GM21825 (cell line): ENCODE measurements around the gene SLC9A7.

Experiments used
- ATAC-seq: cut with Tn5 transposase; IDR thresholded peaks from one replicate; pipeline ENCODE4 v1.9.1; 2021; ENCODE audit warnings: mild to moderate bottlenecking, moderate library complexity; ENCODE audit not compliant: unreplicated experiment

The SLC9A7 gene

GRCh38 chrX:46611658-46612362, 147.1 kb downstream of the SLC9A7 start:
- no peak for ATAC-seq

DNA sequence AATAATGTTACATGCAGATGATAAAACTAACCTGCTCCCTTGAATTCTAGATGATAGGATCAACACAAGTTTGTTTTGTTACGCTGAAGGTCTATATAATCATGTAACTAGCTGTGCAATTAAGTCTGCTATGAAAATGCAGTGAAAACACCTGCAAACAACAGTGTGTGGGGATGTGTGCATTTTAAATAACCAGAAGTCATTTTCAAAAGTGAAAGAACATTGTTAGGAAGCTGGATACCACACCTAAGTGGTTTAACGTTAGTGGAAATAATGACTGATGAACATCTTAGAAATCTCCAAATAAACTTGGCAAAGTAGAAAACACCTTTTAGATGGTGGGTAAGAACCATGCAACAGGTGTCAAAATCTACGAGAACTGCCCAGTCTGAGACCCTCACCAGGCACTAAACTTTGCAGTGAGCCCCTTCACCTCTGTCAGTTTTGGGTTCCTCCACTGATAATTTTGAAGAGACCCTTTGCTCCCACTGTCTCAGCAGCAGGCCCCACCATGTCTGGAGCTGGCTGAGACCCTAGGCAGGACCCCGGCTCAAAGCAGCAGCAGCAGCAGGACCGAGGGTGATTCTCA, 148.8 kb downstream of the SLC9A7 start:
- ATAC-seq = no peak

GRCh38 chrX:46607916-46608315, 151.0 kb downstream of the SLC9A7 start:
- ATAC-seq = no peak

DNA sequence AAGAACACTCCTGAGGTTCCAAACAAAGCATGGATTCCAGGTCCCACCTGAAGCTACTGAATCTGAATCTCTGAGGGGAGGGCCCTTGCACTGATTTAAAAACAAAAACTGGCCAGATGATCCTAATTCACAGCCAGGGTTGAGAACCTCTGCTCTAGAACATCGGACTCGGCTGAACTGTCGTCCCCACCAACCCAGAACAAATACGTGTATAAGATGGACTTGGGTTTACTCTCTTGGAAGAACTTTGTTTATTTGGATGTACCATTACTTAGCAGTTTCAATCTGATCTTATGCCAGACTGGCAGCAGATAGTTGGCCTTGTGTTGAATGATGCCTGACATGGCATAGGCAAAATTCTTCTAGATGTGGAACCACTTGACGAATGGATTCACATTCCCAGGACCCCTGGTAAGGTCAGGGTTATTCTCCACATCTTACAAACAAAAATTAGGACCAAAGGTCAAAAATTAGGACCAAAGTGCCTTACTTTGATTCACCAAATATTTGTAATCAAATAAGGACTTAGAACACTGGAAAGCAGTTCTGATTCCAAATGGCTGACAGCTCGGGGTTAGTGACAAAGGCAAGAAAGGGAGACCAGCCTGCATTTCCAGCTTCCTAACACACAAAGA, 156.3 kb downstream of the SLC9A7 start:
- no peak for ATAC-seq

DNA sequence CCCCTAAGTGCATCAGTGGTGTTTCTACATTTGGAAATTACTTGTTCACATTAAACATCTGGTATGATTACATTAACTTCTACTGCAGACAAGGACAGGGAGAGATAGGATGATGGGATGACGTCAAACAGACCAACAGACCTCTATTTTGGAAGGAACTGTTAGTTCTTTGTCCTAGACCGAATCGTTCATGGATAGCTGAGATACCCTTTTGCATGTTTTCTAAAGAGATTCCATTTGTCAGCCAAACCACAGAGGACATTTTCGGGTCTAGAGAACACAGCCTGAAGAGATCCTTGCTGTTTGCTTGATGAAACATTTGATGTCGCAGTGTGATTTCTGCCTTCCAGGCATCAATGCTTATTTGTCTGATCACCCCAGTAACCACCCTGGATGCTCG, 157.6 kb downstream of the SLC9A7 start:
- no peak for ATAC-seq

- ATAC-seq = no peak
Measured at GRCh38 chrX:46599051-46599560, 159.8 kb downstream of the SLC9A7 start.

DNA sequence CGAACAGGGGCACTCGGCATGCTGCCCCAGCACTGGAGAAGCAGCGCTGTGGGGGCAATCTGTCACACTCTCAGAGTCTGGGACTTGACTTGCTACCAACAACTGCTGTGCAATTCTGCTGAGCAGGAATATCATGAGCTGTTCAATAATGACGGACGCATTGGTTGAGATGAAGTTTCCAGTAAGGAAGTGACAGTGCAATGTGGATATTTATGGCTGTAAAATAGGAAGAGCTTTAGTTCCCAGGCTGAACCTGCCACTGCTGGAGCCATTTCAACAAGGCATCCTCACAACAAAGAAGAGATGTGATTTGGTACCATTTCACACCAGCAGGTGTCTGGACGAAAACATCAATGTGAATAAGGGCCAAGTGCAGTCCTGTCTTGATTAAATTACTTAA, 161.1 kb downstream of the SLC9A7 start:
- ATAC-seq = no peak

DNA sequence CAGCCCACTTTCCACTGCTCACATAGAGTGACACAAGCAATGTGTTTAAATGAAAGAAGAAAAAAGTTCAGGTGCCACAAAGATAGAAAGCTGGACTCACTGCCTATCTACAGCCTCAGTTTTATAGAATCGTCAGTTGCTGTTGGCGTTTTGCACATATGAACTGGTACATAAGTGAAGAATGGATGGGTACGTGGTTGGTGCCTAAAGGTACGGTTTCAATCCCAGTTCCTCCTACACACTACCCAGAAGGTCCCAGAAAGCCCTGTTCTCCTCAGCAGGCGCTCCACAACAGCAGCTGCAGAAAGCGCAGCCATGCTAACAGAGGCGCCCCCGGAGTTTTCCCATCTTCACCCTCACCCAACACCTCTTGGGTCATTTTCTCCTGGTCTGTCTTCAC, 161.7 kb downstream of the SLC9A7 start:
- no peak for ATAC-seq

DNA sequence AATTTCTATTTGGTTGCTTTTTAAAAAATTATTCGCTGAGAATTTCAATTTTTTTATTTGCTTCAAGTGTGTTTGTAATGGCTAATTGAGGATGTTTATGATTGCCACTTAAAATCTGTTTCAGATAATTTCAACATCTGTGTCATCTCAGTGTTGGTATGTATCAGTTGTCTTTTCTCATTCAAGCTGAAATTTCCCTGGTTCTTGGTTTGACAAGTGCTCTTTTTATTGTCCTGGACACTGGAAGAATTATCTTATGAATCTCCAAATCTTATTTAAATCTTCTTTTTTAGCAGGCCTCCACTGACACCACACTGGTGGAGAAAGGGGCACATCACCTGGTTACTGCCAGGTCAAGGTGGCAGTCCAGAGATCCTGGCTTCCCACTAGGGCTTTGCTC, 163.8 kb downstream of the SLC9A7 start:
- ATAC-seq = no peak

- ATAC-seq = no peak
Measured at GRCh38 chrX:46589977-46590723, 168.8 kb downstream of the SLC9A7 start.

- no peak for ATAC-seq
Measured at GRCh38 chrX:46588263-46588662, 170.7 kb downstream of the SLC9A7 start.

GRCh38 chrX:46587753-46588171, 171.2 kb downstream of the SLC9A7 start:
- no peak for ATAC-seq

DNA sequence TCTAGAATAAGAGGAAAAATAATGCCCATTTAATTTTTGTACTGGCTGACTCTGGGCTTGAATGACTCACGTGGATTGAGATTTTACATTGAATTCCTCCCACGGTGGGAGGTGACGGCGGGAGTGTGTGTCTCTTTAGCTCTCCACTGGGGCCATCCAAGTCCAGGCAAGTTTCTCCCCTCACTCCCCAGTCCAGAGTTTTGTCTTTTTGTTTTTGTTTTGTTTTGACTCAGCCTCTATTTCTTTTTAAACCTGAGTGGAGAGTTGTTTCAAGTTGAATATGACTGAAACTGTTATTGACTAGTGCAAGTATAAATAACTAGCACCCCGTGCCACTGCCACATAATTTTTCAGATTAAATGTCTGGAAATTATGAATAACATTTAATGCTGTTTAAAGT, 171.8 kb downstream of the SLC9A7 start:
- peak; percentile 69 for ATAC-seq

DNA sequence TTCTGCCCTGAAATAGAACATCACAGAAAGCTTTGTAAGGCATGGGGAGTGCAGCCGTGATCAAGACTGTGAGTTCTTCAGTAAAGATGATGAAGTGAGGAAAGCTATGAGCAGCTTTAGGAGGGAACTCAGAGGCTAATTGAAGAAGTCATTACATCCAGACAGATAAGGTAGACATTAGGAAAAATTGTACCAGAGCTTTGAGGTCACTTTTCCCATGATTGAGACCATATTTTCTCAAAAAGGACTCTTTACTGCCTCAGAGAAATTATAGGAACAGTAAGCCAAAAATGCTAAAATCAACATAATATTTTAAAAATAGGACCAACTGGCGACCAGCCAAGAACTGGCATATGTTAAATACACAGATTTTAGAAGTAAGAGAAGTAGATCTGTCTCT, 174.2 kb downstream of the SLC9A7 start:
- no peak for ATAC-seq

- no peak for ATAC-seq
Measured at GRCh38 chrX:46582966-46583365, 176.0 kb downstream of the SLC9A7 start.

DNA sequence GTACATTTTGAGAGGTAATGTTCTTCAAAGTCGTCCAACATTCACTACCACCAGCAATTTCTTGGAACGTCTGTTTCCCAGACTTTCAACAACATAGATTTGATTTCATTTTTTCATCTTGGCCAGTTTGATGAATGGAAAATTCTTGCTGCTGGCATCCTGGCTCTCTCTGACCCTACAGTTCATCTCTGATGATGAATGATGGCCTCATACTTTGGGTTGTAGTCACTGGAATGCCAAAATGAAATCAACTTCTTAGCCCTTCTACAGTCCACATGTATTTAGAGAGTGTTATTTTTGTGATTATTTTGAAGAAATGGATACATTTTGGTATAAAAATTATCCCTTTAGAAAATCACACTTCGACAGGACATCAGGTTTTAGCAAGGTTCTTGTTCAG, 176.6 kb downstream of the SLC9A7 start:
- no peak for ATAC-seq

- ATAC-seq = no peak
Measured at GRCh38 chrX:46580613-46581012, 178.3 kb downstream of the SLC9A7 start.

DNA sequence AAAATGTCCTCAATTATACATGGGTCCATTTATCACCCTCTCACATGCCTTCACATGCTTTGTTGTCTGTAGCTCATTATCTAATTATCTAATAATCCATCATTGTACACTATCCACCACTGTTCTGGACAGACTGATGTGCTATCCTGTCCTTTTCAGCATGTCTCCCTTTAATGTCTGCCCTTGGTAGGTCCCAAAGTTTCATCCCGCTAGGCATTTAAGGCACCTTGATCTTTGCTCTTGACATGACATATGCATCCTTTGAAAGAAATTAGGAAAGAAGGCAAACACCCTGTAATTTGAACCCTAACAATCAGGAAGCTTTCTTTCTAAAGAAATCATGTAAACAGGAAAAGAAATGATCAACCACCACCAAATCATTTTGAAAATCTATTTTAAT, 179.7 kb downstream of the SLC9A7 start:
- ATAC-seq = no peak

DNA sequence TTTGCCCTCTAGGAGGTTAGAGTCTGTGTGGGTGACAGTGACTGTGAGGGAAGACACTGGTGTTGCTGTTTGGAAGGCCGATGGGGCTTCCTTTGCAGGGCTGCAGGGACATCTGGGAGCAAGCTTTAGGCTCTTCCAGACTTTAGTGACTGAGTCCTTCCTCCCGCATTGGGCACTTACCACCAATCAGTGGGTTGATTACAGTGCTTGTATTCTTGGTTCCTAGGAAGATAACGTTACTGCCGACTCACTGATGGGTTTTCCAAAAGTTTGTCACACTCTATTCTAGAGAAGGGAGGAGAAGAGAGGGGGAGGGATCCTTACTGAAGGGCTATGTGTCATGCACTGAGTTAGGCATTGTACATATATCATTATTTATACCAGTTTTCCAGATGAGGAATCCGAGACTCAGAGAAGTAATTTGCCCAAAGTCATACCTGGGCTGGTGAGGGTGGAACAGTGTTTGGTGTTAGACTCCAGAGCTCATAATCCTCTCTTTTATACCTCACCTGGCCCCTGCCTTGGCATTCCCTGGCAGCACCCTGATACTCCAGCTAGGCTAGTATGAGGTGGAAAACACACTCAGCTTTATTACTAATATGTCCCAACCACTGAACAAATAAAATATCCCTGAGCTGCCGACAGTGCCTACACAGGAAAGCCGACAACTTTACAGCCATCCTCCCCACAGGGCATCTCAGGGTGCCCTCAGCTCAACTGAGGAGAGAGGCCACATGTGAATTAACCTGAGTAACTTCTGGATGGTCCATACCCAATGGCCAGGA, 181.5 kb downstream of the SLC9A7 start:
- ATAC-seq = no peak

GRCh38 chrX:46576458-46576857, 182.5 kb downstream of the SLC9A7 start:
- no peak for ATAC-seq

GRCh38 chrX:46575991-46576392, 182.9 kb downstream of the SLC9A7 start:
- ATAC-seq = no peak
